ENCODE data around the gene OR2G3.

DNA sequence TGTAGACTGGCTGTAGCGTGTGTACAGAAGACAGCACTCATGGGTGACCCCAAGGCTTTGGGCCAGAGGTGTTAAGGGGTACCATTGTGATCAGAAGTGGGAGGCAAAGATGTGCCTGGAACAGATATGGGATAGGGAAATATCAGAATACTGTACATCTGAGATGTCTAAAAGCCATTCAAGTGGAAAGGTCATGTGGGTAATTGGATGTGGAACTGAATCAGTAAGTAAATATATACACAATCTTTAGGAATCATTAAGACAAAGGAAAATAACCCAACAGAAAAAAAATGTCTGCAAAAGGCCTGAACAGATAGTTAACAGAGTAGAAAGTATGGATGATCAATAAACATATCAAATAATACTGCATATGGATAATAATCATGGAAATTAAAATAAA is 47.7 kb downstream of the OR2G3 start:
- TF ChIP-seq EZH2phosphoT487 (IDR thresholded peaks at IDR 0.05; ENCODE audit: insufficient read depth, low read depth) (no peak), EZH2 (IDR thresholded peaks at IDR 0.05; ENCODE audit: insufficient read depth, poor library complexity, severe bottlenecking) (no peak)

All from GM23248 (cell line).